Lung (tissue), 12 donors: ENCODE data around the gene COPG2. TPM values are rescaled to one million over a fixed set of nuclear protein-coding genes. Genes with fewer than 3 reads are reported as not detected.

Experiments
- ATAC-seq: fragments of 200-7000 bp; cut with Tn5 transposase; one replicate; pipeline ENCODE4 v1.9.1; 2020; ENCODE audit warnings: moderate number of reproducible peaks; ENCODE audit not compliant: insufficient read depth, low FRiP score
- DNase-seq, 3 donors: peaks; one replicate each; pipeline ENCODE4 v3.0.0-alpha.2; 2013 to 2017
- H3K27ac ChIP-seq, 2 donors: one replicate each; pipeline ENCODE4 v1.5.1; 2013; ENCODE audit warnings: mild to moderate bottlenecking in 2 of 2, moderate library complexity in 2 of 2, control low read depth in 1 of 2, inconsistent platforms in 1 of 2, low read depth in 1 of 2, low read length in 1 of 2
- H3K27me3 ChIP-seq, 3 donors: one replicate each; pipeline ENCODE4 v1.5.1; 2013; ENCODE audit warnings: low read length in 2 of 3; ENCODE audit not compliant: control insufficient read depth in 3 of 3, insufficient read depth in 3 of 3
- H3K36me3 ChIP-seq, 4 donors: one replicate each; pipeline ENCODE4 v1.5.1; 2013; ENCODE audit warnings: low read length in 4 of 4, mild to moderate bottlenecking in 1 of 4, moderate library complexity in 1 of 4; ENCODE audit not compliant: control insufficient read depth in 4 of 4, insufficient read depth in 4 of 4
- H3K4me1 ChIP-seq, 5 donors: one replicate each; pipeline ENCODE4 v1.5.1; 2013; ENCODE audit warnings: low read length in 5 of 5, mild to moderate bottlenecking in 2 of 5, moderate library complexity in 1 of 5; ENCODE audit not compliant: control insufficient read depth in 5 of 5, insufficient read depth in 5 of 5
- H3K4me3 ChIP-seq: one replicate; pipeline ENCODE4 v1.5.1; 2013; ENCODE audit warnings: mild to moderate bottlenecking, control low read depth, moderate library complexity
- H3K9ac ChIP-seq, 2 donors: one replicate each; pipeline ENCODE4 v1.5.1; 2013; ENCODE audit warnings: low read length in 2 of 2, control low read depth in 1 of 2; ENCODE audit not compliant: insufficient read depth in 1 of 2
- H3K9me3 ChIP-seq, 4 donors: one replicate each; pipeline ENCODE4 v1.5.1; 2013; ENCODE audit warnings: low read length in 3 of 4, mild to moderate bottlenecking in 1 of 4, moderate library complexity in 1 of 4; ENCODE audit not compliant: control insufficient read depth in 4 of 4, insufficient read depth in 3 of 4
- WGBS, 2 donors: extraction: QIAGEN DNeasy Blood & Tissue Kit; methylation state at CpG; one replicate each; pipeline ENCODE4 v1.1.7; 2013; 5-methylcytosine and 5-hydroxymethylcytosine counted together
- polyA plus RNA-seq, 2 donors: library from polyadenylated mRNA; stranded (reverse); fragments of 200-250 nt; gene quantifications; one replicate each; pipeline ENCODE4 v1.2.1, GENCODE V29; 2013
- total RNA-seq, 2 donors: library from RNA; depleted of rRNA in 1 of 2; stranded (reverse); fragments of >200 nt in 1 of 2; gene quantifications; one replicate each; pipeline ENCODE4 v1.2.1, GENCODE V29; 2014 to 2021
- TF ChIP-seq, protein P1 (sequence below): IDR thresholded peaks from 2 replicates; pipeline ENCODE4 v1.5.1; 2012; ENCODE audit warnings: mild to moderate bottlenecking; ENCODE audit errors: control extremely low read depth, extremely low read depth
- donor health status: control.
- donor health status: control.
- donor health status: Bipolar disorder and iron deficiency.
- donor health status: healthy.
- donor health status: DM: yes; HTN: yes; CAD: no.

The COPG2 gene
- total and polyA plus RNA-seq, 4 donors, result 8.9 to 29.3 (median 16.8) TPM

DNA sequence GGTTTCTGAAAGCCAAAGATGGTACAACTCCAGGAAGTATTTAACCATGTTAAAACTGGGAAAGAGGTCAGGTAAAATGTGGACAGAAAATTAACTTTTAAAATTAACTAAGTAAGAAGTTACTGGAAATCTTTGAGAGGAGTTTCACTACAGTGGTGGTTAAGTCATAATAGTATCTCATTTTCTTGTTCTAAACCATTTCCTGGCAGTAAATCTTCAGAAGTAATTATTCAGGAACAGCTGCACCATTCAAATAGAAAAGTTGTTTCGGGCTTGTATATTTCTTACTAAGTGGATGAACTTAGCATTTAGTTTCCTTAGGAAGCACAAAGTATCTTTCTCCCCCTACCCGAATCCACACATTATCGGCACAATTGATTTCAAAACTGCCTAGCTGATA, 27.1 kb downstream of the COPG2 start:
- no peak overlapping the region for H3K9ac ChIP-seq
- H3K27me3 ChIP-seq, result no peaks in the 10 kb centered on the region
- peaks cover 0 to 3% (median 0%) of the 10 kb centered on the region in 4 donors for H3K9me3 ChIP-seq
- no peak overlapping the region for H3K4me3 ChIP-seq
- WGBS, 2 donors, result 88 to 92% methylated on average over 3 of the region's 3 CpGs
- no peaks in the 10 kb centered on the region for H3K4me1 ChIP-seq
- DNase-seq (no peak), ATAC-seq (no peak)
- peaks cover 0 to 12% (median 6%) of the 10 kb centered on the region in 4 donors for H3K36me3 ChIP-seq
- TF ChIP-seq, protein P1, sequence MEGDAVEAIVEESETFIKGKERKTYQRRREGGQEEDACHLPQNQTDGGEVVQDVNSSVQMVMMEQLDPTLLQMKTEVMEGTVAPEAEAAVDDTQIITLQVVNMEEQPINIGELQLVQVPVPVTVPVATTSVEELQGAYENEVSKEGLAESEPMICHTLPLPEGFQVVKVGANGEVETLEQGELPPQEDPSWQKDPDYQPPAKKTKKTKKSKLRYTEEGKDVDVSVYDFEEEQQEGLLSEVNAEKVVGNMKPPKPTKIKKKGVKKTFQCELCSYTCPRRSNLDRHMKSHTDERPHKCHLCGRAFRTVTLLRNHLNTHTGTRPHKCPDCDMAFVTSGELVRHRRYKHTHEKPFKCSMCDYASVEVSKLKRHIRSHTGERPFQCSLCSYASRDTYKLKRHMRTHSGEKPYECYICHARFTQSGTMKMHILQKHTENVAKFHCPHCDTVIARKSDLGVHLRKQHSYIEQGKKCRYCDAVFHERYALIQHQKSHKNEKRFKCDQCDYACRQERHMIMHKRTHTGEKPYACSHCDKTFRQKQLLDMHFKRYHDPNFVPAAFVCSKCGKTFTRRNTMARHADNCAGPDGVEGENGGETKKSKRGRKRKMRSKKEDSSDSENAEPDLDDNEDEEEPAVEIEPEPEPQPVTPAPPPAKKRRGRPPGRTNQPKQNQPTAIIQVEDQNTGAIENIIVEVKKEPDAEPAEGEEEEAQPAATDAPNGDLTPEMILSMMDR, result no peak
- no peak overlapping the region for H3K27ac ChIP-seq

DNA sequence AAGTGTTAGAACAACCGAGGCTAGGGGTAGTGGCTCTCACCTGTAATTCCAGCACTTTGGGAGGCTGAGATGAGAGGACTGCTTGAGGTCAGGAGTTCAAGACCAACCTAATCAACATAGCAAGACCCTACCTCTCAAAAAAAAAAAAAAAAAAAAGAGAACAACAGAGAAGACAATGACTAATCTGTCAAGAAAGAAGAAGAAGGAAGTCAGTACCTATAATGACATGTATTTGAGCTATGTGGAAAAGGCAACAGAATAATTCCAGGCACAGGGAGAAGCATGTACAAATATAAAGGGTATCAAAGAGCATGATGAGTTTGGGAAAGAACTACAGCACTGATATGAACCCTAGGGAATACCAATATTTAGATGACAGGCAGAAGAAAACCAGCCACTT, 27.5 kb downstream of the COPG2 start:
- Histone ChIP-seq H3K27me3 (no peaks in the 10 kb centered on the region), H3K4me3 (no peak overlapping the region), H3K9ac (no peak overlapping the region), H3K27ac (no peak overlapping the region), H3K4me1 (no peaks in the 10 kb centered on the region), H3K9me3 (peaks cover 0 to 3% (median 0%) of the 10 kb centered on the region in 4 donors), H3K36me3 (peaks cover 0 to 10% (median 6%) of the 10 kb centered on the region in 4 donors)
- WGBS, 2 donors, result 85 to 100% methylated on average over 1 of the region's 1 CpG
- ATAC-seq (no peak), DNase-seq (no peak)
- TF ChIP-seq, protein P1, result no peak

DNA sequence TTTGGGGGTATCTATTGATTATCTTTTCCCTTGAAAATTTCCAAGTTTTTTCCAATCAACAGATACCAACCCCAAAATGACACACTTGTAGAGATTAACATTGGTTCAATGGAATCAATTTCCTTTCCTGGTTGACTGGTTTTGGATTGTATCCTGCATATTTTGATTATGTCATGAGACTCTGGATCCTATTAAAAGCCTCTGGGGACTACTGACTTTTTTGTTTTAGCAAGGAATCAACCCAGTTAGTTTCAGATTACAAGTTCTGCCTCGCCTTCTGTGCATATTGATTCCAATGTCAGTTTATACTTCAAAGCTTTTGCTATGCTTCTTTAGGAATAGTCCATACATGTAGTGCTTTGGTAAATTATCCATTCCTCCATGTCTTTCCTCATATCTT, 29.2 kb downstream of the COPG2 start:
- Histone ChIP-seq H3K27ac (no peak overlapping the region), H3K4me1 (no peaks in the 10 kb centered on the region), H3K27me3 (no peaks in the 10 kb centered on the region), H3K9ac (no peak overlapping the region), H3K4me3 (no peak overlapping the region), H3K36me3 (peaks cover 0 to 7% (median 4%) of the 10 kb centered on the region in 4 donors), H3K9me3 (peaks cover 0 to 3% (median 0%) of the 10 kb centered on the region in 4 donors)
- TF ChIP-seq, protein P1, result no peak
- ATAC-seq (no peak), DNase-seq (no peak)
- 98 to 100% methylated on average over 1 of the region's 1 CpG for WGBS, 2 donors

DNA sequence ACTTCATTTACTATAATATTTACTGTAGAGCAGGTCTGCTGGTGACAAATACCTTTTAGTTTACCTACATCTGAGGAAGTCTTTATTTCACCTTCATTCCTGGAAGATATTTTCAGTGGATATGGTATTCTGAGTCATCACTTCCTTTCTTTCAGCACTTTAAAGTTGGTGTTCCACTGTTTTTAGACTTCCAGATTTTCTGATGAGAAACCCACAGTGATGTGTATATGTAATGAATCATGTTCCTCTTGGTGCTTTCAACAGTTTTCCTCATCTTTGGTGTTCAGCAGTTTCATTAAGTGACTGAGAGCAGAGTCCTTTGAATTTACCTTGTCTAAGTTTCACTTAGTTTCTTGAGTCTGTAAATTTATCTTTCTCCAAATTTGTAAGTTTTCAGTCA, 36.4 kb downstream of the COPG2 start:
- ATAC-seq (no peak), DNase-seq (no peak)
- no peaks in the 10 kb centered on the region for H3K4me1 ChIP-seq
- no peak overlapping the region for H3K4me3 ChIP-seq
- no peak overlapping the region for H3K27ac ChIP-seq
- TF ChIP-seq, protein P1, result no peak
- H3K27me3 ChIP-seq, result no peaks in the 10 kb centered on the region
- H3K9ac ChIP-seq, result no peak overlapping the region
- H3K9me3 ChIP-seq, result no peaks in the 10 kb centered on the region
- no peaks in the 10 kb centered on the region for H3K36me3 ChIP-seq
